Kidney epithelial cell (primary cell): ENCODE results near the gene TLE6. TPM values are rescaled to one million over a fixed set of nuclear protein-coding genes. Genes with fewer than 3 reads are reported as not detected.

Source experiments
- DNase-seq: peaks from one replicate; pipeline ENCODE4 v3.0.0-alpha.2; 2010; ENCODE audit warnings: low read depth
- H3K27me3 ChIP-seq: 2 replicates; pipeline ENCODE4 v1.6.0; 2011; ENCODE audit warnings: low read length; ENCODE audit not compliant: control insufficient read depth, insufficient read depth
- H3K36me3 ChIP-seq: 2 replicates; pipeline ENCODE4 v1.5.1; 2011; ENCODE audit warnings: low read length; ENCODE audit not compliant: control insufficient read depth, insufficient read depth
- H3K4me3 ChIP-seq: 2 replicates; pipeline ENCODE4 v1.5.1; 2011; ENCODE audit warnings: low read depth, mild to moderate bottlenecking, control low read depth, low read length
- CTCF ChIP-seq: IDR thresholded peaks from 2 replicates; pipeline ENCODE4 v1.5.1; 2011; ENCODE audit warnings: mild to moderate bottlenecking, moderate library complexity, low read length, control low read depth, inconsistent platforms; ENCODE audit not compliant: insufficient read depth, poor library complexity, severe bottlenecking
- total RNA-seq: library from RNA; depleted of rRNA; stranded (reverse); fragments of >200 nt; gene quantifications from 2 replicates; pipeline ENCODE4 v1.2.3, GENCODE V29; 2015

The TLE6 gene
- total RNA-seq, 1 donor from 2014 or later, result 0.50 TPM

GRCh38 chr19:2983351-2984214 lies 6.2 kb downstream of the TLE6 start:
- TF ChIP-seq CTCF, result no peak
- DNase-seq, result peak; percentile 42
- H3K27me3 ChIP-seq, result peaks cover 30% of the 10 kb centered on the region
- H3K36me3 ChIP-seq, result no peaks in the 10 kb centered on the region
- peak overlapping the region; percentile 1 for H3K4me3 ChIP-seq

GRCh38 chr19:2984215-2984528 lies 6.8 kb downstream of the TLE6 start:
- no peak for DNase-seq
- peaks cover 30% of the 10 kb centered on the region for H3K27me3 ChIP-seq
- no peak for TF ChIP-seq CTCF
- no peaks in the 10 kb centered on the region for H3K36me3 ChIP-seq
- peak overlapping the region; percentile 1 for H3K4me3 ChIP-seq

GRCh38 chr19:2986951-2987524 lies 9.7 kb downstream of the TLE6 start:
- DNase-seq, result no peak
- Histone ChIP-seq H3K4me3 (no peak overlapping the region), H3K36me3 (no peaks in the 10 kb centered on the region), H3K27me3 (peaks cover 31% of the 10 kb centered on the region)
- no peak for TF ChIP-seq CTCF

GRCh38 chr19:2987797-2988196 lies 10.4 kb downstream of the TLE6 start:
- DNase-seq, result no peak
- no peak for TF ChIP-seq CTCF
- H3K36me3 ChIP-seq, result no peaks in the 10 kb centered on the region

GRCh38 chr19:2988568-2988967 lies 11.2 kb downstream of the TLE6 start:
- TF ChIP-seq CTCF, result no peak
- no peaks in the 10 kb centered on the region for H3K36me3 ChIP-seq
- no peak for DNase-seq
- peaks cover 30% of the 10 kb centered on the region for H3K27me3 ChIP-seq
- H3K4me3 ChIP-seq, result no peak overlapping the region

More at GRCh38 chr19:2987797-2988196, 10.4 kb downstream of the TLE6 start:
- peaks cover 30% of the 10 kb centered on the region for H3K27me3 ChIP-seq
- H3K4me3 ChIP-seq, result no peak overlapping the region
